ENCODE measurements around the gene SYNDIG1. TPM values are rescaled to one million over a fixed set of nuclear protein-coding genes. Genes with fewer than 3 reads are reported as not detected.

Gene SYNDIG1
- polyA plus RNA-seq, 1 donor from 2014 or later: 0.22 TPM

DNA sequence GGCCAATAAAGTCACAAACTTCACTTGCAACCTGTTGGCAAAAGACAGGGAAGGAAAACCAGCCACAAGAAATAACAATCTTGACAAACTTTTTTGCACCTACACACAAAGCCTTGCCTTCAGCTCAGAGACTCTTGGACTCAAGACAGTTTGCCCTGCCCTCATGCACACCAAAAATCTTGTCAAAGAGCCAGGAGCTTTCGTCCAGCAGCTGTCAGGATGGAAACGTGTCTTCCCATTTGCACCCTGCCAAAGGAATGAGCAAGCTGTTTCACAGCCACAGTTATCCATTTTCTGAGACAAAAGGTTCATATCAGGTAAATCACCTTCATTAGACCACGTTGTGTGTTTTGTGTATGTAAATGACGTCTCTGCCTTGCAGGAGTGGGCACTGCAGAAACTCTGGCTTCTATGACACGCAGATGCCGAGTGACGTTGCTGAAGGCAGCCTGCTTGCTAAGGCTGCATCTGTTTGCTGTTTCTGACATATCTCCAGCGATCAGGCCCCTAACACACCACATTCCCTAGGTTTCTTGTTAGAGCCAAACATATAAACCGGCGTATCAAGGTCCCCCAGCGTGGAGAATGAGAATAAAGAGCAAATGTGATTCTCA is 193.4 kb downstream of the SYNDIG1 start:
- TF ChIP-seq, protein P1, sequence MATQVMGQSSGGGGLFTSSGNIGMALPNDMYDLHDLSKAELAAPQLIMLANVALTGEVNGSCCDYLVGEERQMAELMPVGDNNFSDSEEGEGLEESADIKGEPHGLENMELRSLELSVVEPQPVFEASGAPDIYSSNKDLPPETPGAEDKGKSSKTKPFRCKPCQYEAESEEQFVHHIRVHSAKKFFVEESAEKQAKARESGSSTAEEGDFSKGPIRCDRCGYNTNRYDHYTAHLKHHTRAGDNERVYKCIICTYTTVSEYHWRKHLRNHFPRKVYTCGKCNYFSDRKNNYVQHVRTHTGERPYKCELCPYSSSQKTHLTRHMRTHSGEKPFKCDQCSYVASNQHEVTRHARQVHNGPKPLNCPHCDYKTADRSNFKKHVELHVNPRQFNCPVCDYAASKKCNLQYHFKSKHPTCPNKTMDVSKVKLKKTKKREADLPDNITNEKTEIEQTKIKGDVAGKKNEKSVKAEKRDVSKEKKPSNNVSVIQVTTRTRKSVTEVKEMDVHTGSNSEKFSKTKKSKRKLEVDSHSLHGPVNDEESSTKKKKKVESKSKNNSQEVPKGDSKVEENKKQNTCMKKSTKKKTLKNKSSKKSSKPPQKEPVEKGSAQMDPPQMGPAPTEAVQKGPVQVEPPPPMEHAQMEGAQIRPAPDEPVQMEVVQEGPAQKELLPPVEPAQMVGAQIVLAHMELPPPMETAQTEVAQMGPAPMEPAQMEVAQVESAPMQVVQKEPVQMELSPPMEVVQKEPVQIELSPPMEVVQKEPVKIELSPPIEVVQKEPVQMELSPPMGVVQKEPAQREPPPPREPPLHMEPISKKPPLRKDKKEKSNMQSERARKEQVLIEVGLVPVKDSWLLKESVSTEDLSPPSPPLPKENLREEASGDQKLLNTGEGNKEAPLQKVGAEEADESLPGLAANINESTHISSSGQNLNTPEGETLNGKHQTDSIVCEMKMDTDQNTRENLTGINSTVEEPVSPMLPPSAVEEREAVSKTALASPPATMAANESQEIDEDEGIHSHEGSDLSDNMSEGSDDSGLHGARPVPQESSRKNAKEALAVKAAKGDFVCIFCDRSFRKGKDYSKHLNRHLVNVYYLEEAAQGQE (IDR thresholded peaks at IDR 0.05; ENCODE audit: borderline replicate concordance): no peak
- TF ChIP-seq SMC3 (conservative IDR thresholded peaks at IDR 0.05; ENCODE audit: poor library complexity) (no peak), EZH2 (IDR thresholded peaks at IDR 0.05; ENCODE audit: borderline replicate concordance, insufficient read depth, low read length, poor library complexity, severe bottlenecking) (no peak), RAD21 (conservative IDR thresholded peaks at IDR 0.05) (no peak), EP300 (conservative IDR thresholded peaks at IDR 0.05; ENCODE audit: poor library complexity, severe bottlenecking) (no peak), TAF1 (IDR thresholded peaks at IDR 0.05; ENCODE audit: low read depth) (no peak), MXI1 (conservative IDR thresholded peaks at IDR 0.05; ENCODE audit: poor library complexity, severe bottlenecking) (no peak), POLR2AphosphoS5 (IDR thresholded peaks at IDR 0.05) (no peak)
- TF ChIP-seq, protein P2, sequence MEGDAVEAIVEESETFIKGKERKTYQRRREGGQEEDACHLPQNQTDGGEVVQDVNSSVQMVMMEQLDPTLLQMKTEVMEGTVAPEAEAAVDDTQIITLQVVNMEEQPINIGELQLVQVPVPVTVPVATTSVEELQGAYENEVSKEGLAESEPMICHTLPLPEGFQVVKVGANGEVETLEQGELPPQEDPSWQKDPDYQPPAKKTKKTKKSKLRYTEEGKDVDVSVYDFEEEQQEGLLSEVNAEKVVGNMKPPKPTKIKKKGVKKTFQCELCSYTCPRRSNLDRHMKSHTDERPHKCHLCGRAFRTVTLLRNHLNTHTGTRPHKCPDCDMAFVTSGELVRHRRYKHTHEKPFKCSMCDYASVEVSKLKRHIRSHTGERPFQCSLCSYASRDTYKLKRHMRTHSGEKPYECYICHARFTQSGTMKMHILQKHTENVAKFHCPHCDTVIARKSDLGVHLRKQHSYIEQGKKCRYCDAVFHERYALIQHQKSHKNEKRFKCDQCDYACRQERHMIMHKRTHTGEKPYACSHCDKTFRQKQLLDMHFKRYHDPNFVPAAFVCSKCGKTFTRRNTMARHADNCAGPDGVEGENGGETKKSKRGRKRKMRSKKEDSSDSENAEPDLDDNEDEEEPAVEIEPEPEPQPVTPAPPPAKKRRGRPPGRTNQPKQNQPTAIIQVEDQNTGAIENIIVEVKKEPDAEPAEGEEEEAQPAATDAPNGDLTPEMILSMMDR (IDR thresholded peaks at IDR 0.05; ENCODE audit: poor library complexity, severe bottlenecking): no peak
- H3K4me3 ChIP-seq (ENCODE audit: low read length): no peak overlapping the region
- no peak overlapping the region for H2AFZ ChIP-seq (ENCODE audit: low read depth, low read length)

DNA sequence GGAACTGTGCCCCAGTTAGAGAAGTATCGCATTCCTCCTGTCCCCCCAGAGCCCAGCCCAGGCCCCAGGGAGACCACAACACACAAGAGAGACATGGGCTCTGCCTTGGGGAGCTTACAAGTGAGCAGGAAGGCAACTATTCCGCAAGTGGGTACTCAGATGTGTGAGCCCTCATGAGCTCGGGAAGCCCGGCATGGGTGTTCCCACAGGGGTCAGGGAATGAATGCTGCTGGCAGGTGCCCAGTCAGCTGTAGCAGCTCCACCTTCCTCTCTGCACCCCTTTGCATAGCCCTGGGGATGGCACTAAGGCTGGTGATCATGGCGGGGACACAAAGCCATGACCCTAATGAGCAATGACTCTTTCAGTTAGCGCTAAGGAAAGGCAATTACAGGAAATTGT is 194.1 kb downstream of the SYNDIG1 start:
- Histone ChIP-seq H3K27me3 (ENCODE audit: insufficient read depth, low read depth, low read length) (no peaks in the 10 kb centered on the region), H2AFZ (ENCODE audit: low read depth, low read length) (no peak overlapping the region), H3F3A (ENCODE audit: insufficient read depth, low read length, poor library complexity, severe bottlenecking) (no peaks in the 10 kb centered on the region)

More for the DNA sequence above, 193.4 kb downstream of the SYNDIG1 start:
- Histone ChIP-seq H3K27me3 (ENCODE audit: insufficient read depth, low read depth, low read length) (no peaks in the 10 kb centered on the region), H3F3A (ENCODE audit: insufficient read depth, low read length, poor library complexity, severe bottlenecking) (no peaks in the 10 kb centered on the region), H3K9me2 (ENCODE audit: insufficient read depth, low read length) (no peaks in the 10 kb centered on the region), H3K9ac (ENCODE audit: low read length) (no peak overlapping the region), H3K4me2 (ENCODE audit: low read length) (no peak overlapping the region), H3K9me3 (ENCODE audit: low read length) (no peaks in the 10 kb centered on the region), H3K36me3 (ENCODE audit: insufficient read depth, low read length) (no peaks in the 10 kb centered on the region), H3K79me2 (replicated peaks; ENCODE audit: insufficient read depth, low read length) (no peaks in the 10 kb centered on the region), H3K27ac (ENCODE audit: low read length) (no peak overlapping the region), H4K20me1 (ENCODE audit: insufficient read depth) (no peaks in the 10 kb centered on the region)

More for the DNA sequence above, 194.1 kb downstream of the SYNDIG1 start:
- no peaks in the 10 kb centered on the region for H3K9me2 ChIP-seq (ENCODE audit: insufficient read depth, low read length)
- no peak overlapping the region for H3K4me3 ChIP-seq (ENCODE audit: low read length)
- no peaks in the 10 kb centered on the region for H3K79me2 ChIP-seq (replicated peaks; ENCODE audit: insufficient read depth, low read length)
- H3K4me2 ChIP-seq (ENCODE audit: low read length): no peak overlapping the region
- H4K20me1 ChIP-seq (ENCODE audit: insufficient read depth): no peaks in the 10 kb centered on the region
- TF ChIP-seq EP300 (conservative IDR thresholded peaks at IDR 0.05; ENCODE audit: poor library complexity, severe bottlenecking) (no peak), MXI1 (conservative IDR thresholded peaks at IDR 0.05; ENCODE audit: poor library complexity, severe bottlenecking) (no peak), POLR2AphosphoS5 (IDR thresholded peaks at IDR 0.05) (no peak), EZH2 (IDR thresholded peaks at IDR 0.05; ENCODE audit: borderline replicate concordance, insufficient read depth, low read length, poor library complexity, severe bottlenecking) (no peak), RAD21 (conservative IDR thresholded peaks at IDR 0.05) (no peak), TAF1 (IDR thresholded peaks at IDR 0.05; ENCODE audit: low read depth) (no peak), SMC3 (conservative IDR thresholded peaks at IDR 0.05; ENCODE audit: poor library complexity) (no peak)
- TF ChIP-seq, protein P2 (IDR thresholded peaks at IDR 0.05; ENCODE audit: poor library complexity, severe bottlenecking): no peak
- TF ChIP-seq, protein P1 (IDR thresholded peaks at IDR 0.05; ENCODE audit: borderline replicate concordance): no peak
- H3K36me3 ChIP-seq (ENCODE audit: insufficient read depth, low read length): no peaks in the 10 kb centered on the region
- H3K9ac ChIP-seq (ENCODE audit: low read length): no peak overlapping the region
- H3K27ac ChIP-seq (ENCODE audit: low read length): no peak overlapping the region
- no peaks in the 10 kb centered on the region for H3K9me3 ChIP-seq (ENCODE audit: low read length)
